Renal cortical epithelial cell (primary cell): ENCODE results near the gene NOS2. TPM values are rescaled to one million over a fixed set of nuclear protein-coding genes. Genes with fewer than 3 reads are reported as not detected.
"Not testable (repeated sequence)": the region's sequence is repeated elsewhere in the genome, so short reads cannot be mapped to it uniquely, and the experiment has no call there.

Source experiments
- DNase-seq: peaks from one replicate; pipeline ENCODE4 v3.0.0-alpha.2; 2011; ENCODE audit warnings: low read depth
- total RNA-seq: library from RNA; depleted of rRNA; stranded (reverse); fragments of >200 nt; gene quantifications from 2 replicates; pipeline ENCODE4 v1.2.3, GENCODE V29; 2014

The NOS2 gene
- total RNA-seq, 1 donor from 2014 or later, result not detected

- no peak for DNase-seq
These were observed 45.8 kb downstream of the NOS2 start for GRCh38 chr17:27754549-27754948.

- DNase-seq, result not testable (repeated sequence)
These were observed 46.6 kb downstream of the NOS2 start for GRCh38 chr17:27753726-27754125.

DNA sequence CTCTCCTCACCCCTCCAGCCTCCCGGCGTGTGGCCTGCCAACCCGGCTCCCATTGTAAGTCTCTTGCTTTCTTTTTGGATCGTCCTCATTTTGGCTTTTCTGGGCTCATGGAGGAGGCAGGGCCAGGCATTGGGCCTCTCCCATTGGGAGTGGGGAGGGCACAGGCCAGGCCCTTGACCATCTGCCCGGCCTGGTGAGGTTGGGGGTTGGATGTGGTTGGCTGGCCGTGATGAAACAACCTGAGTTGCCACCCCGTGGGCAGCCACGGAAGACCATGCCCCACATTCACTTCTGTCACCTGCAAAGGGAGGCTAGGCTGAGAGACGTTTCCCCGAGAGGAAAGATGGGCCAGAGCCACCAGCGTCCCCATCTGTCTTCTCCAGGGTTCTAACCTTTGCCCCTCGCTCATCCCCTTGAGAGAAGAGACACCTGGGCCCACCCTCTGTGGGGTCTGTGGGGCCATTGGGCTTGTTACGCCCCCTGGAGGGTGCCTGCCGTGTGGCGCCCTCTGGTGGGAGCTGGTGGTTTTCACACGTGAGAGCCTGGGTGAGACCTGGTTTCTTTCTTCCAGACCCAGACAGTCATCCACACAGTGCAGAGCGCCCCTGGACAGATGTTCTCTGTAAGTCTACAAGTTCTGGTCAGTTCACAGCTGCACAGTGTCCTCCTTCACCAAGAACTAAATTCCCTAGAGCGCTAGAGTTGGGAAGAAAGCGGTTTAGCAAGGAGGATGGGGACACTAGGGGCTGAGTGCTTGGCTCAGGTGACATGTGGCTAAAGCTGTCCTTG is 47.3 kb downstream of the NOS2 start:
- not testable (repeated sequence) for DNase-seq

DNA sequence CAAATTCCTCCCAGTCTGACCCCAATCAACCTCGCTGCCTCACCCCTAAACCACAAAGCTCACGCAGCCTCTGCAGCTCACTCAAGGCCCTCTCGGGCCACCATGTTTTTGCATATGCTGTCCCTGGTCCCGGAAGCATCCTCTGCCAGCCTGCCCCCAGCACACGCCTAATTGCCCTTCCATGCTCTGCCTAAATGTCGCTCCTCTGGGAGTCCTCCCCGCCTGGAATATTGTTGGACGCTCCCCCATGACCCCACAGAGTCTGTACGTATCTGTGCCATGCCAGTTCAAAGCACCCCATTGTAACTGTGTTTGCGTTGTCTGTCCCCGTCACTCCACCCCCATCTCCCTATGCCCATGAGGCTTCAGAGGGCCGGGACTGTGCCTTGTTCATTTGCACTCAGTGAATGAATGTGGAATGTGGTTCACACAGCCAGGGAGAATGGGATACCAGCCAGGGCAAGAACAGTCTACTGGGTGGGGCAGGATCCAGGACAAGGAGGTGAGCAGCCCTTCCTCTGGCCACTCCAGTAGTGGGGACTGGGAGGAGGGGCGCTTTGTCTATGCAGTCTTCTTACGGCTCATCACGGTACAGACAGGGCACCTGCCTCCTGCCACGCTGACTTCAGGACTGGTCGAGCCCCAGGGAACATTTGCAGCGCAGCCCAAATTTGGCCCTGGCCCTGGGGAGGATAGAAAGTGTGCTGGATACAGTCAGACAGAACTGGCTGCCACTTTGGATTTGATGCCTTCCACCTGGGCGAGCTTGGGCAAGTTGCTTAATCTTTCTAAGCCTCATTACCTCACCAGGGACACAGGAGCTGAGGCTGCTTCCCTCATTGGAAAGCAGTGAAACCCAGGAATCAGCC is 48.5 kb downstream of the NOS2 start:
- DNase-seq, result no peak

GRCh38 chr17:27751166-27751565 is 49.2 kb downstream of the NOS2 start:
- no peak for DNase-seq

DNA sequence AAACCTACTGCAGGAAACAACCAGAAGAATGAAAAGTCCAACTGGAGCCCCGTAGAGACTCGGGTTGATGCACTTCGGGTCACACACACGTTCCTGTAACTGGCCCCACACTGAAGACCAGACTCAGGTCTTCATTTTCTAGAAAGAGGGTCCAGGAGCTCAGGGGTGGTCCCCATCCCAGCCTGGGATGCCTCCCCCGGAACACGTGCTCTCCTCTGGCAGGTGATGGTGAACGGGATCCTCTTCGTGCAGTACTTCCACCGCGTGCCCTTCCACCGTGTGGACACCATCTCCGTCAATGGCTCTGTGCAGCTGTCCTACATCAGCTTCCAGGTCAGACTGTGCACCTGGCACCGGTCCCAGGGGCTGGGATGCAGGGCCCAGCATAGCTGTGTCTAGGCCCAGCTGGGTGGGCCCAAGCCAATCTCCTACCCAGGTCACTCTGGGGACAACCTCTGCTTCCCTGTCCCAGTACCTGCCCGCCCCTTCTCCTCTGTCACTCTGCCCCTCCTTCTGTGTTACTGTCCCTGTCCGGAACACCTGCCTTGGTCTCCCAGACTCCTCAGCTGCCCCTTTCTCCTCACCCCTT is 50.7 kb downstream of the NOS2 start:
- DNase-seq, result not testable (repeated sequence)

GRCh38 chr17:27748360-27748825 is 51.9 kb downstream of the NOS2 start:
- no peak for DNase-seq

GRCh38 chr17:27747462-27748359 is 52.6 kb downstream of the NOS2 start:
- no peak for DNase-seq

DNA sequence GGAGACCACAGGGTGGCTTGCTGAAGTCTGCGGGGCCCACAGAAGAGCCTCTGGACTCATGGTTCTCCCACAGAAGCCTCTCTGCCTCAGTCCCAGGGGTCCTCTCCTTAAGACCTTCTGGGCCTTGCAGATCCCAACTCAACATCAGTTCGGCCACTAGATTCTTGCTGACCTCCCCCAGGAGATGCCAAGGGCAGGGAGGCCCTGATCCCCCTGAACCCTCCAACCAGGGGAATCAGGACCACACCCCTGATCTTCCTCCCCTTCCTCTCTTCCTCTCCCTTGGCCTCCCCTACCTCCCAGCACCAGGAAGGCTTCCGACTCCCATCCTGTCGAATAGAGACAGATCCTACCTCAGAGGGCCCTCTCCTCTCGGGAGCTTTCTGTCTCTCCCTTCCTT is 53.4 kb downstream of the NOS2 start:
- no peak for DNase-seq

GRCh38 chr17:27746320-27746719 is 54.0 kb downstream of the NOS2 start:
- not testable (repeated sequence) for DNase-seq

DNA sequence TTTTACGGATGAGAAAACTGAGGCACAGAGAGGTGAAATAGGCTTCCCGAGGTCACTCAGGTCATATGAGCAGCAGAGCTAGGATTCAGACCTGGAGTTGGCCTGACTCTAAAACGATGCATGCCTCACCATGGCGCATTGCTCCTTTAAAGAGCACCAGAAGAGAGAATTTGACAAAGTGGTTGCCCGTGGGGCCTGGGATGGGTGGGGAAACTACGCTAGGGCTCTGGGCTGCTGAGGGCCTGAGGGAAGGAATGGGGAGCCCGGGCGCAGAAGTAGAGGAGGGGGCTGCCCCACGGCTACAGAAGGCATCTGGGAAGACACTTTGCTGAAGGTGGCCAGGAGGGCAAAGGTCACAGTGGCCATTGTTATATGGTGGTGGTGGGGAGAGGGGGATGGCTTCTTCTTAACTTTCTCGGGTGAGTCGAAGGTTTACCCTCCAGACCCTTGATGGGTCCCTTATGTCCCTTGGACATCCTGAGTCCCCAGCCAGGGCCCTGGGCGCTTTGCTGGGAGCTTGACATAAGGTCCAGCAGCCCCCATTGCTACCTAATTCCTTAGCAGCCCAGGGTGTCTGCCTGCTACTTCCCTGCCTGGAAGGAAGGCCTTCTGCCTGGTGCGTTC is 55.0 kb downstream of the NOS2 start:
- DNase-seq, result not testable (repeated sequence)

- DNase-seq, result no peak
These were observed 56.9 kb downstream of the NOS2 start for GRCh38 chr17:27743281-27743885.

DNA sequence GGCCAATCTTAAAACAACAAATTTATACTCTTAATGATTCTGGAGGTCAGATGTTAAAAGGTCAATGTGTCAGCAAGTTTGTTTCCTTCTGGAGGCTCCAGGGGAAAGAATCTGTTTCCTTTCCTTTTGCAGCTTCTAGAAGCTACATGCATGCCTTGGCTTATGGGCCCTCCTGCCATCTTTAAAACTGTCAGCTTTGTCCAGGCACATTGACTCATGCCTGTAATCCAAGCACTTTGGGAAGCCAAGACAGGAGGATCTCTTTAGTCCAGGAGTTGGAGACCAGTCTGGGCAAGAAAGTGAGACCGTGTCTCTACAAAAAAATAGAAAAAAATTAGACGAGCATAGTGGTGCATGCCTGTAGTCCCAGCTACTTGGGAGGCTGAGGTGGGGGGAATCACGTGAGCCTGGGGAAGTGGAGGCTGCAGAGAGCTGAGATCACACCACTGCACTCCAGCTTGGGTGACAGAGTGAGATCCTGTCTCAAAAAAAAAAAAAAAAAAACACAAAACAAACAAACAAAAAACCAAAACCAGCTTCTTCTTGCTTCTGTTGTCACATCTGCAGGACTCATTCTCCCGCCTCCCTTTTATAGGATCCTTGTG is 58.3 kb downstream of the NOS2 start:
- no peak for DNase-seq

DNA sequence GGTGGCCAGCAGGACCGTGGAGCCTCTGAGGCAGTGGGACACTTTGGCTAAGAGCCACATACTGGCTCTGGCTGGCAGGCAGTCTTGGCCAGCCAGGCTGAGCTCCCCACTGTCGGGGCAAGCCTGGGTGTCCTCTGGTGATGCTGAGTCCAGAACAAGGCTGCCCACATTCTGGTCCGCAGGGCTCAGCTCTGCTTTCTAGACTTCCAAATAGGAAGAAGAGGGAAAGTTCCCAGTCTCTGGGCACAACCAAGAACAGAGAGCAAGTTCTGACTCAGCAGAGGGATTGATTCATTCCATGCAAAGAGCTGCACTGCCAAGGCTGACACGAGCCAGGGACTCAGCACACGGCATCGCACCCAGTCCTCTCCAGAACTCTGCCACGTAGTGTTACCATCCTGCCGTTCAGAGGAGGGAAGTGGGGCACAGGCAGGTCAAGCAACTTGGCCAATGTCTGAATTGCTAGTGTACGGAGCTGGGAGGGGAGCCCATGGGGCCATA is 58.9 kb downstream of the NOS2 start:
- peak; percentile 16 for DNase-seq

DNA sequence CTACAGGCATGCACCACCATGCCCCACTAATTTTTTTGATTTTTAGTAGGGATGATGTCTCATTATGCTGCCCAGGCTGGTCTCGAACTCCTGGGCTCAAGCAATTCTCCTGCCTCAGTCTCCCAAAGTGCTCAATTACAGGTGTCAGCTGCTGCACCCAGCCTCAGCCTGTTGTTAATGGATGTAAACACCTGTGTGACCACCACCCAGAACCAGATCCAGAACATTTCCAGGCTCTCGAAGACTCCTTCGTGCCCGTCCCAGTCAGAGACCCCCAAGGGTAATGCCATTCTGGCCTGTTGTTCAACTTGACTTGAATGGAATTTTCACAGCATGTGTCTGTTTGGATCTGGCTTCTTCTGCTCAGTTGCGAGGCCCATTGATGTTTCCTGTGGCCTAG is 59.8 kb downstream of the NOS2 start:
- not testable (repeated sequence) for DNase-seq

GRCh38 chr17:27733773-27734172 is 66.6 kb downstream of the NOS2 start:
- DNase-seq, result no peak

GRCh38 chr17:27732746-27733145 is 67.6 kb downstream of the NOS2 start:
- not testable (repeated sequence) for DNase-seq

DNA sequence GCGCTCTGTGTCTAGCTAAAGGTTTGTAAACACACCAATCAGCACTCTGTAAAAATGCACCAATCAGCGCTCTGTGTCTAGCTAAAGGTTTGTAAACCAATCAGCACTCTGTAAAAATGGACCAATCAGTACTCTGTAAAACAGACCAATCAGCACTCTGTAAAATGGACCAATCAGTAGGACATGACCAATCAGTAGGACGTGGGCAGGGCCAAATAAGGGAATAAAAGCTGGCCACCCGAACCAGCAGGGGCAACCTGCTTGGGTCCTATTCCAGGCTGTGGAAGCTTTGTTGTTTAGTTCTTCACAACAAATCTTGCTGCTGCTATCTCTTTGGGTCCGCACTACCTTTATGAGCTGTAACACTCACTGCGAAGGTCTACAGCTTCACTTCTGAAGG is 74.3 kb downstream of the NOS2 start:
- DNase-seq, result not testable (repeated sequence)

GRCh38 chr17:27721797-27722196 is 78.5 kb downstream of the NOS2 start:
- DNase-seq, result no peak
